GM18858 (cell line): Measurements from ENCODE around the gene CLK3.
"Not testable (repeated sequence)": the region's sequence is repeated elsewhere in the genome, so short reads cannot be mapped to it uniquely, and the experiment has no call there.

Source experiments
- ATAC-seq: cut with Tn5 transposase; IDR thresholded peaks from one replicate; pipeline ENCODE4 v1.9.1; 2021; ENCODE audit not compliant: unreplicated experiment

The CLK3 gene

GRCh38 chr15:74641151-74641550 is 25.5 kb downstream of the CLK3 start:
- ATAC-seq, result no peak

DNA sequence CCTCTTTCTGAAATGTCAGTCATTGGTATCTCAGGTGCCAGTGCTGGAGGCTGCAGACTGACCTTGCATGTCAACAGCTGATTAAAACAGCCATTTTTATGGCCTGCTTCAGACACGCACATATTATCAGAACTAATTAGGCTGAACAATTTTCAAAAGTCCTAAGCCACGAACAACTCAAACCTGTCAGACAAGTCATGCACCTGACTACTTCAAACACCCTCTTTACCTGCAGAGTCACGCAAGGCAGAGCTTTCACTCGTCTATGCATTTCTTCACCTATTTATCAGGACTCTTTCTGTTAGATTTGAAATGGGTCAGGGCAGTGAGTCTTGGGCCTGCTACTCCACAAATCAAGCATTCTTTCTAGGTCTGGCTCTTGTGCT is 26.7 kb downstream of the CLK3 start:
- ATAC-seq, result no peak

DNA sequence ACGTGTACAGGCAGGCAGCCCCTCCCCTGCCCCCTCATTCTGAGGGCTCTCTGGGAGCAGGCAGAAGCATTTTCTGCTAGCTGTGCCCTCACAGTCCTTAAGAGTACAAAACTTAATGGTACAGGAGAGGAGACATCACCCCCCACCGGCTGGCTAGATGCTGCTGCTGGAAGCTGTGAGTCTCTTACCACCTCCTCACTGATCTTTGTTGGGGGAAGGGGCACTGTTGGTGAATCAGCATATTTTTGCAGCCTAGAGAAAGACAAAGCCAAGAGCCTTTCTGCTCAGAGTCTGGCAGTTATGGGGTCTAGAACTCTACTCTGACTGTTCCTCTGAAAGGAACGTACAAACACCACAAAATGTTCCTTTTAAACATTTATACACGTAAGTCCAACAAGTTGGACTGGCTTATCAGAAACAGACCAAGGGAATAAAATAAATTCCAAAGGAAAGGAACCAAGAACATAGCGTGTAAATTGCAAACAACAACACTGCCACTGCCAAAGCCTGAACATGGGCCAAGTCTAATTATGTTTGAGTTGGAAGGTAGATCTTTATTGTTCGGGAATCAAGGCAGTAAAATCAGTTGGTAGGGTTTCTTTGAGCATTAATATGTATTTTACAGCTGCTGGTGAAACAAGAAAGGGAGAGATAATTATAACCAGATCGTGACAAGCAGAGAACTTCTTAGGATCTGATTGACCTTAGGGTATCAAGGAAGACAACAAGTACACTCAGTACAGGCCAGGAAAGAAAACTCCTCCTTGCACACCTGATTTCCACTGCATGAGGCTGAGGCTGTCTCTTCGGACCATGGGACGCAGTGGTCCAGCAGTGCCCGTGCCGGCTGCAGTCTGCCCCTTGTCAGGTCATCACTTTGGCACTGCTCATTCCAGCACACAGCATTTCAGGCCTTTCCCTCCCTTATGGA is 27.4 kb downstream of the CLK3 start:
- ATAC-seq, result no peak

GRCh38 chr15:74643665-74644204 is 28.1 kb downstream of the CLK3 start:
- ATAC-seq, result no peak

GRCh38 chr15:74646480-74646879 is 30.8 kb downstream of the CLK3 start:
- ATAC-seq, result no peak

DNA sequence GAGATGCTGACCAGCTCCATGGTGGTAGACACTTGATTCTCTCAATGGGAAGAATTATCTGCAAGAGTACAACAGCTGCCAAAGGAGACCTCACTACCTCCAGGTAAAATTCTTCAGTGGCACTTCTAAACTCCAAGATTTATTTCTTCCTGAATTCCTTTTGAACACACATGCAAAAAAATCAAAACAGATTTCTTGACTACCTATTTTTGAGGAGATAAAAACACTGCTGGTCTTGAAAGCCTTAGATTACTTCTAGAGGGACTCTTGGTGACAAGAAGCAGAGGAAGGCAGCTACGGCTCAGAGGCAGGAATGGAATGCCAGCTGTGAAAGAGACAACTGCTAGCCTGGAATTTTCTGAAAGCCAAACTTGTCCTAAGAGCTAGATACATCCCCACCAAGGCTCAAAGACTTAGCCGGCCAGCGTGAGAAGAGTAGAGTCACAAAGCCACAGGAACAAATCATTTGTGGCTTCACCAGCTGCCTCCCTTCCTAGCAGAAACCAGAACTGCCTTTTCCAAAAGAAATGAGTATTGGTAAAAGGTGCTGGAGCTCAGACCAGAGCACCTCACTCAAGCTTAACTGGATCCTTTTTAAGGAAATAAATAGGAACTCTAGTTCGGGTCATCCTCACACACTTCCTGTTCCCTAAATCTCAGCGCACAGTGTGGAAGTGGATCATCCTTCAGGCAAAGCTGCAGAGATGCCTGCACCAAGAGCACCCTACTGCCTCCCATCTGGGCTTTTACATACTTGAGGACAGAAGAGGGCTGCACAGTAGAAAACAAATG is 32.6 kb downstream of the CLK3 start:
- no peak for ATAC-seq

DNA sequence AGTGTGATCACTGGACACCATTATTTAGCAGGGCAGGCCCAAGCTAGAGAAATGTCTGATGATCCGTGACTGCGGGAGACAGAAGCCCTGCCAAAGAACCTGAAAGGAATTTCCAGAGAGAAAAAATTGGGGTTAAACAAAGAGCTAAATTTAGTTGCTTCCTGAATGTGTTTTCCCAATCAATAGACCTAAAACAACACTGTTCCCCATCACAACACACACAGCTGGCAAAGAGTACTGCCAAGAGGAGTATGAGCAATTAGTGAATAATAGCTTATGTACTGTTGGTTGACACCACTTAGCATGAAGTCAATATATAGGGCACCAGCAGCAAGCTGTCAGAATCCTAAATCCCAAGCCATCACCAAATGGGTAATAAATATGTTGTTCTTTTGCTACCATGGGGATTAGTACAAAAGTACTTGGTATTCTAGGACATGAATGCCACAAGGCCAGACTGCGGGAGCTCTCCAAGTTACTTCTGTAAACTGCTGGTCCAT is 35.7 kb downstream of the CLK3 start:
- ATAC-seq, result no peak

DNA sequence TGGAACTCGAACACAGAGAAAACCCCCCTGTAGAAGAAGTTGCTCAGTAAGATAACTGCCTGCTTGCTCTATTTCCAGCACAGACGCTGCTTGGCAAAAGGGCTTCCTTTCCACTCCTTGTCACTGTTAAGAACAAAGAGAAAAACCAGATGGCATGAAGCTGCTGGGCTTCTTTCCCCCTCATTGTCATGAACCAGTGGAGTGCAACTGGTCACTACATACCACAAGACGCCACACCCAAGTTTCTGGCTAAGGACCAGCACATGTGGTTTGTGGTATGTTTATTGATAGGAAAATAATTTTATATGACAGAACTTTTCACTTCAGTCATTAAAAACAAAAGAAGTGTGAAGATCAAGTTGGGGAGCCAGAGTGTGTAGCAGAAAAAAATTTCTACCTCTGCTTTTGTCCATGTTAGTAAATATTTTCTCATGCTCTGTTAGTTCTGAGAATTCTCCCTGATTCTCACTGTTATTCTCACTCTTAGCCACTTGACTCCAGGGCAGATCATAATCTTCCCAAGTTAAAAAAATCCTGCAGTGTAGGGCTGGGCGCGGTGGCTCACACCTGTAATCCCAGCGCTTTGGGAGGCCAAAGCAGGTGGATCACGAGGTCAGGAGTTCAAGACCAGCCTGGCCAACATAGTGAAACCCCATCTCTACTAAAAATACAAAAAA is 37.9 kb downstream of the CLK3 start:
- no peak for ATAC-seq

- ATAC-seq, result no peak
These were observed 39.8 kb downstream of the CLK3 start for GRCh38 chr15:74655424-74655823.

- ATAC-seq, result no peak
These were observed 41.4 kb downstream of the CLK3 start for GRCh38 chr15:74656935-74657535.

GRCh38 chr15:74657846-74658245 is 42.2 kb downstream of the CLK3 start:
- no peak for ATAC-seq

- ATAC-seq, result not testable (repeated sequence)
These were observed 45.6 kb downstream of the CLK3 start for GRCh38 chr15:74661280-74661679.

GRCh38 chr15:74662064-74662860 is 46.6 kb downstream of the CLK3 start:
- no peak for ATAC-seq

- ATAC-seq, result no peak
These were observed 47.8 kb downstream of the CLK3 start for GRCh38 chr15:74663303-74664027.

GRCh38 chr15:74664028-74664616 is 48.5 kb downstream of the CLK3 start:
- ATAC-seq, result no peak

GRCh38 chr15:74664670-74665069 is 49.0 kb downstream of the CLK3 start:
- no peak for ATAC-seq

DNA sequence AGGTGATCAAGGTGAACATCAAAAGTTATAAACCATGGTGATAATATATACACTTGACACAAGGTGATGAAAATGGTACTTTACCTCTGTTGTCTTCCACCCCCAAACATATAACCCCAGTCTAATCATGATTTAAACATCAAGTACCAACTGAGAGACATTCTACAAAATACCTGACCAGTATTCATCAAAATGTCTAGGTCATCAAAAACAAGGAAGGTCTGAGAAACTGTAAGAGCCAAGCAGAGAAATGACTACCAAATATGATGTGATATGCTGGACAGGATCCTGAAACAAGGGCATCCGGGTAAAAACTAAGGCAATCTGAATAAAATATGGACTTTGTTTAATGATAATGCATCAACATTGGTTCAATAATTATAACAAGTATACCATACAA is 52.3 kb downstream of the CLK3 start:
- no peak for ATAC-seq

- ATAC-seq, result no peak
These were observed 54.0 kb downstream of the CLK3 start for GRCh38 chr15:74669627-74670026.

- no peak for ATAC-seq
These were observed 58.5 kb downstream of the CLK3 start for GRCh38 chr15:74674161-74674560.
